IPS-18a (cell line): ENCODE data around the gene C1orf141.
A peak's percentile ranks its signal among the peaks of the same experiment; 100 is the strongest.

Experiments
- H3K27ac ChIP-seq: one replicate; pipeline ENCODE4 v1.5.1; 2013; ENCODE audit warnings: low read length
- H3K27me3 ChIP-seq: one replicate; pipeline ENCODE4 v1.6.1; 2013; ENCODE audit warnings: mild to moderate bottlenecking, low read length; ENCODE audit not compliant: control insufficient read depth, insufficient read depth
- H3K36me3 ChIP-seq: one replicate; pipeline ENCODE4 v1.6.1; 2013; ENCODE audit warnings: low read depth, low read length; ENCODE audit not compliant: control insufficient read depth
- H3K4me1 ChIP-seq: one replicate; pipeline ENCODE4 v1.6.1; 2013; ENCODE audit warnings: low read depth, low read length; ENCODE audit not compliant: control insufficient read depth
- H3K4me3 ChIP-seq: one replicate; pipeline ENCODE4 v1.5.1; 2013; ENCODE audit warnings: low read length
- H3K9ac ChIP-seq: one replicate; pipeline ENCODE4 v1.6.1; 2013; ENCODE audit warnings: mild to moderate bottlenecking, low read length, moderate library complexity
- H3K9me3 ChIP-seq: one replicate; pipeline ENCODE4 v1.6.1; 2013; ENCODE audit warnings: low read depth, low read length; ENCODE audit not compliant: control insufficient read depth

C1orf141 gene

DNA sequence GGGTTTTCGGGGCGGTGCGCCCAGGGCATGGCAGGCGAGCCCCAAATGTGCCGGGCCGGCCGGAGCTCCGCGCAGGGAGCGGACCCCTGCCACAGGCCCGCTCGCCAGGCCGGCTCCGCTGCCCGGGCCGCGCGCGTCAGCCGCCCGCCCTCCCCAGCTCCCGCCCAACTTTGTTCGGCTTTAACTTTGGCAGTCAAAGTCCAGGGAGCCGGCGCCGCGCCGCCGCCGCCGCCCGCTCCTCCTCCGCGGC, 81.3 kb downstream of the C1orf141 start:
- H3K27me3 ChIP-seq = peaks cover 12% of the 10 kb centered on the region
- peaks cover 7% of the 10 kb centered on the region for H3K36me3 ChIP-seq
- H3K27ac ChIP-seq = no peak overlapping the region
- H3K4me1 ChIP-seq = peaks cover 14% of the 10 kb centered on the region
- H3K9ac ChIP-seq = peak overlapping the region; percentile 87
- no peaks in the 10 kb centered on the region for H3K9me3 ChIP-seq
- H3K4me3 ChIP-seq = peak overlapping the region; percentile 95

DNA sequence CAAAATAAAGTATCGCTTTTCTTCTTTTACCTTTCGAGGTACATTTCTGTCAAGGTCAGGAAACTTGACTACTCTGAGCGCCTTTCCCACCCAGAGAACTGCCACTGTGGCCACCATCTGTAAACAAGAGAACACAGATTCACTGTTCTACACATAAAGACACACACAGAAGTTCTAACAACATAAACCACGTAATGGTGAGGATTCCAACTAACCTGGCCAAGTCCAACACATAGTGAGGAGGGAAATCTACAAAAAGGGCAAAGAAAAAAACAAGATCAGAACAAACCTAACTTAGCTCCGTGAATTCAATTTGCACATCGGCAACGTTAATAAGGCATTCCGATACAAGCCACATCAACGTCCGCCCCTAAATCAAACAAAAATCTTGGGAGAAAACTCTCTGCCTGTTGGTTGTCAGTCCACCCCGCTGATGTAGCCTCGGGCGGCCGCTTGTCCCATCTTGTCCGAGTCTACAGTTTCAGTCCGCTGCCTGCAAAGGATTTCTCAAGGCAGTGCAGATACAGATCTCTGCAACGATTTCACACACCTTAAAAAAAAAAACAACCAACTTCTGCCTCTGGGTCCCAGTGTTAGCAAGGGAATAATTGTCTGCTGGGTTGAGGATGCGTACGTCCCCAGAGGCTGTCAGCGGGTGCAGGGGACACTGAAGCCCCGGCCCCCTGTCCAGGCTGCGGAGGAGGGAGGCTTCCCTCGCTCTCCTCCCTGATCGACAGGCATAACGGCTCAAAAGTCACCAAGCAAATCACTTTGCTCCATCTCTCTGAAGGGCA, 81.8 kb downstream of the C1orf141 start:
- Histone ChIP-seq H3K4me3 (peak overlapping the region; percentile 95), H3K27ac (no peak overlapping the region), H3K27me3 (peaks cover 12% of the 10 kb centered on the region), H3K9ac (peak overlapping the region; percentile 87), H3K9me3 (no peaks in the 10 kb centered on the region), H3K4me1 (peaks cover 9% of the 10 kb centered on the region), H3K36me3 (peaks cover 8% of the 10 kb centered on the region)

DNA sequence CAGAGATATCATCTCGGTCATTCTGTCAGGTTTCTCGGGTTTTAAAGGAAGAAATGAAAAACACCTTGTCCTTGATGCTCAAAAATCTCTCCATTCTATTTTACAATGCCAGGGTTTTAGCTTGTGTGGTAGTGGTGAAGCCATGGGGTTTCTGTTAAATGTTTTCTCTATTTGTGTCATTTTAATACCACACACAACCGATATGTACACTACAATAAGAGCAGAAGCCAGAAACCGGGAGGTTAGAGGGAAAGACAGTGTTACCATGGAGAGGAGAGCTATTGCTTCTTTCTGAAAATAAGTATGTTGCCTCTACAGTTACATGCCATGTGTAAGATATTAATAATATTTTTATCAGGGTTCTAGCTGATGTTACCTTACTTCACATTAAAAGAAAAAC, 83.6 kb downstream of the C1orf141 start:
- Histone ChIP-seq H3K9ac (no peak overlapping the region), H3K27me3 (peaks cover 12% of the 10 kb centered on the region), H3K36me3 (peaks cover 11% of the 10 kb centered on the region), H3K4me1 (peaks cover 7% of the 10 kb centered on the region), H3K4me3 (no peak overlapping the region), H3K9me3 (no peaks in the 10 kb centered on the region), H3K27ac (no peak overlapping the region)

DNA sequence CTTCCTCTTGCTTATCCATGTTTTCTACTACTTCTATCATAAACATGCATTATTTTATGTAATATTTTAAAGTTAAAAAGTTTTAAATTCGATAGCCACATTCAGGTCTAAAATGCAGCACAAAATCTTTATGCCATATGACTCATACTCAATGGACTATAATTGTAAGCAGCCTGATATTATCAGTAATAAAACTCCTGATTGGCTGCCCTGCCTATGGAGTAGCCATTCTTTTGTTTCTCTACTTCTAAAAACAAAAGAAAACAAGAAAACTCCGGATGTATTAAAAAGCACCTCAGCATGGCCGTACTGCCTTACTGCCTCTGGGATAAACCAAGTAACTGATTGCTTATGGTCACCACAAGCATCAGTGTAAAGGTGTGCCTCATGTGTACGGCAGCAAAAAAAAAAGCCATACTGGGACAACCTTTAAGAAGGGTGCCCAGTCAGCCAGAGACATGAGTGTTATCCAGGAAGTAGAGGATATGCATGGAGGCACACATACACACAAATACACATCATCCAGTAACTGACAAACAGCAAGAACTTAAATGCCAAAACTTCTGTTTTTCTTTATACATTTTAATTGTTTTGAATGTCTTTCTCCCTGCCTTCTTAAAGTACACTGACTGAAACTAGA, 90.0 kb downstream of the C1orf141 start:
- Histone ChIP-seq H3K27ac (no peak overlapping the region), H3K4me1 (peaks cover 4% of the 10 kb centered on the region), H3K27me3 (no peaks in the 10 kb centered on the region), H3K36me3 (peaks cover 15% of the 10 kb centered on the region), H3K4me3 (no peak overlapping the region), H3K9ac (no peak overlapping the region), H3K9me3 (no peaks in the 10 kb centered on the region)

DNA sequence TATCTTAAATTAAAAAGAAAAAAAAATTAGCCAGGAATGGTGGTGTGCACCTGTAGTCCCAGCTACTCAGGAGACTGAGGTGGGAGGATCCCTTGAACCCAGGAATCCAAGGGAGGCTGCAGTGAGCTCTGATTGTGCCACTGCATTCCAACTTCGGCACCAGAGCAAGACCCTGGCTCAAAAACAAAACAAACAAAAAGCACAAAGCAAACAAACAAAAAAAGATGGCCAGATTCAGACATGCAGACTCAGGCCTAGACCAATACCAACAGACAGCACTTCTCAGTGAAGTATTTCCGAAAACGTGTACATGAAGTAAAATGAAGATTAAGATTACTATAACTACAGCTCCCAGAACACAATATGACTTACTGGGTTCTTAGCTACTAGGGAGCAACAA, 91.4 kb downstream of the C1orf141 start:
- H3K36me3 ChIP-seq = peaks cover 8% of the 10 kb centered on the region

More for the DNA sequence above, 91.4 kb downstream of the C1orf141 start:
- Histone ChIP-seq H3K4me1 (peaks cover 7% of the 10 kb centered on the region), H3K27ac (no peak overlapping the region), H3K9ac (no peak overlapping the region), H3K27me3 (no peaks in the 10 kb centered on the region), H3K4me3 (no peak overlapping the region), H3K9me3 (no peaks in the 10 kb centered on the region)
